Activated CD4-positive, alpha-beta T cell treated with anti-CD3 and anti-CD28 coated beads, Interleukin-2, amount 50 U/mL, for 48 hours (primary cell): Measurements from ENCODE around the gene KIF26B.
A peak's percentile ranks its signal among the peaks of the same experiment; 100 is the strongest.
"Not testable (repeated sequence)": the region's sequence is repeated elsewhere in the genome, so short reads cannot be mapped to it uniquely, and the experiment has no call there.

Experiments
- DNase-seq, 2 experiments: peaks; one replicate each; pipeline ENCODE4 v3.0.0-alpha.2; 2020

Gene KIF26B

GRCh38 chr1:245154429-245155271 lies at the start of gene KIF26B:
Gene KIF26B (plus strand): TSS chr1:245154985. CDS start chr1:245155425, 440 bp downstream.
- peak; percentile 38 to 49 for DNase-seq

- no peak for DNase-seq
Observed at GRCh38 chr1:245105042-245105441, 49.7 kb upstream of the KIF26B start.

GRCh38 chr1:245105815-245106410 lies 48.9 kb upstream of the KIF26B start:
- DNase-seq: no peak

GRCh38 chr1:245107776-245108114 lies 47.0 kb upstream of the KIF26B start:
- no peak for DNase-seq

GRCh38 chr1:245108246-245108645 lies 46.5 kb upstream of the KIF26B start:
- DNase-seq: no peak

- no peak for DNase-seq
Observed at GRCh38 chr1:245108909-245109308, 45.9 kb upstream of the KIF26B start.

GRCh38 chr1:245110406-245110805 lies 44.4 kb upstream of the KIF26B start:
- no peak for DNase-seq

- no peak for DNase-seq
Observed at GRCh38 chr1:245111073-245111472, 43.7 kb upstream of the KIF26B start.

GRCh38 chr1:245113649-245114048 lies 41.1 kb upstream of the KIF26B start:
- no peak for DNase-seq

GRCh38 chr1:245116131-245116530 lies 38.7 kb upstream of the KIF26B start:
- DNase-seq: no peak

GRCh38 chr1:245116751-245117150 lies 38.0 kb upstream of the KIF26B start:
- no peak for DNase-seq

- no peak for DNase-seq
Observed at GRCh38 chr1:245118066-245118465, 36.7 kb upstream of the KIF26B start.

- DNase-seq: no peak
Observed at GRCh38 chr1:245118806-245119205, 36.0 kb upstream of the KIF26B start.

GRCh38 chr1:245121523-245121922 lies 33.3 kb upstream of the KIF26B start:
- DNase-seq: no peak

- DNase-seq: no peak
Observed at GRCh38 chr1:245124241-245124640, 30.5 kb upstream of the KIF26B start.

- DNase-seq: no peak
Observed at GRCh38 chr1:245124644-245125043, 30.1 kb upstream of the KIF26B start.

GRCh38 chr1:245126530-245126929 lies 28.3 kb upstream of the KIF26B start:
- DNase-seq: no peak

GRCh38 chr1:245128381-245129101 lies 26.2 kb upstream of the KIF26B start:
- no peak for DNase-seq

- DNase-seq: no peak
Observed at GRCh38 chr1:245129319-245130240, 25.2 kb upstream of the KIF26B start.

GRCh38 chr1:245130281-245131025 lies 24.3 kb upstream of the KIF26B start:
- DNase-seq: not testable (repeated sequence)

- no peak for DNase-seq
Observed at GRCh38 chr1:245131026-245131393, 23.8 kb upstream of the KIF26B start.

GRCh38 chr1:245132771-245133170 lies 22.0 kb upstream of the KIF26B start:
- DNase-seq: no peak
